NB4 (cell line): ENCODE measurements around the gene ACOX3.
A peak's percentile ranks its signal among the peaks of the same experiment; 100 is the strongest.
"Not testable (repeated sequence)": the region's sequence is repeated elsewhere in the genome, so short reads cannot be mapped to it uniquely, and the experiment has no call there.

Source experiments
- DNase-seq: peaks from one replicate; pipeline ENCODE4 v3.0.0; 2010; ENCODE audit warnings: low read depth
- H3K4me3 ChIP-seq: one replicate; pipeline ENCODE4 v1.5.1; 2011; ENCODE audit warnings: mild to moderate bottlenecking, low read depth, low read length, moderate library complexity
- CTCF ChIP-seq: IDR thresholded peaks from one replicate; pipeline ENCODE4 v1.5.1; 2012; ENCODE audit warnings: low read depth, low read length
- MAX ChIP-seq: IDR thresholded peaks from 2 replicates; pipeline ENCODE4 v1.6.1; 2011; ENCODE audit warnings: low read depth, low read length
- MYC ChIP-seq: IDR thresholded peaks from 2 replicates; pipeline ENCODE4 v1.6.1; 2011; ENCODE audit warnings: low read depth, low read length
- POLR2A ChIP-seq: IDR thresholded peaks from 2 replicates; pipeline ENCODE4 v1.6.1; 2011; ENCODE audit warnings: mild to moderate bottlenecking; ENCODE audit not compliant: insufficient read length; ENCODE audit errors: extremely low read depth

ACOX3 gene

GRCh38 chr4:8349664-8350236, 90.8 kb downstream of the ACOX3 start:
- no peak for TF ChIP-seq MAX
- TF ChIP-seq CTCF = no peak
- no peak for TF ChIP-seq POLR2A
- no peak for TF ChIP-seq MYC
- no peak for DNase-seq

GRCh38 chr4:8349236-8349635, 91.3 kb downstream of the ACOX3 start:
- H3K4me3 ChIP-seq, DNase-seq: not testable (repeated sequence)

More at GRCh38 chr4:8349664-8350236, 90.8 kb downstream of the ACOX3 start:
- no peak overlapping the region for H3K4me3 ChIP-seq

- H3K4me3 ChIP-seq = no peak overlapping the region
- TF ChIP-seq CTCF (no peak), MAX (peak; percentile 90), MYC (peak; percentile 82), POLR2A (no peak)
- peak; percentile 87 for DNase-seq
Measured at GRCh38 chr4:8348071-8348470, 92.5 kb downstream of the ACOX3 start.

DNA sequence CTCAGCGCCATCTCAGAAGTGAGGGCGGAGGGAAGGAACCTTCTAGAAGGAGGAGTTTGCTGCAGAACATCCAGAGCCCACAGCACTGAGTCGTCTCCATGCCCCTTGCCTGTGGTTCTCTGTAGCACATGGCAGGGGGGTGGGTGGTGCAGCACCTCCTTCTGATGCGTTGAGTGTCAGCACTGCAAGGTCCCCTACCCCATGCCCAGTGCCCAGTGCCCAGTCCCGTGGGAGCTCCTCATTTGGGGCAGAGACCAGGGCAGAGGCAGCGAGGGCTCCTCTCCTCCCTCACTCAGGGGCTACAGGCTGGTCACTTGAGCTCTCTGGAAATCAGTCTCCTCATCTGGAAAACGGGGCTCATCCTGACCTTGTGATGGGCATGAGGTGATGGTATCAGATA, 92.9 kb downstream of the ACOX3 start:
- H3K4me3 ChIP-seq = no peak overlapping the region
- TF ChIP-seq MAX (peak; percentile 29; the same call in 1 of the 2 replicates), POLR2A (no peak), MYC (peak; percentile 23; the same call in 1 of the 2 replicates)
- no peak for DNase-seq

DNA sequence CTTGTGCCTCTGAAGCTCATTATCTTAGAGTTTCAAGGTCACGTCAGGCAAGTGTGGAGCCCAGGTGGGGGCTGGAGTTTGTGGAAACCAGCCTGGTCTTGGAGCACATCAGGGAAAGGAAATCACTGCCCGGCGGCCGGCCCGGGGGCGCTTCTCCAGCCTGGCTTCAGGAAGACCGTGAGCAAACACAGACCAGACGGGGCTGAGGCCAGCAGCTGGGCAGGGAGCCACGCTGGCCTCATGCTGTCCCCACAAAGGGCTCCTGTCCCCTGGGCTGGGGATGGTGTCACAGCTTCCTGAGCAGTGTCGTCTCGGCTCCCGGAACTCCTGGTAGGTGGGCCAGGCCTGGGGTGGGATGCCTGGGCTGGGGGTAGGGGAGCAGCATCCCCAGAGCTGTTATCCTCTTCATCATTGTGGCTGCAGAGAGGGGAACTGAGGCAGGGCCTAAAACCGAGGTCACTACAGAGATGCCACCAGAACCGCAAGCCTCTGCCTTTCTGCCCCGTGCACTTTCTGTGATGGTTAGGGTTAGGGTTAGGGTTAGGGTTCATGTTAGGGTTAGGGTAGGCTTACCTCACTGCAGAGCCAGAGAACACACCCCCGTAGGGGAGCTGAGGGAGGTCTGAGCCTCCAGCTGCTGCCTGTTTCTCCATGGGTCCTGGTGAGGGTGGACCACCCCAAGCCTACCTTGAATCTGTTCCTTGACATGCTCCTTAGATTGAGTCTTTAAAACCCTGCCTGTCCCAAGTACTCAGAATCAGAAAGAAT, 93.5 kb downstream of the ACOX3 start:
- TF ChIP-seq MAX (no peak), POLR2A (no peak), MYC (no peak), CTCF (no peak)
- no peak overlapping the region for H3K4me3 ChIP-seq
- no peak for DNase-seq

GRCh38 chr4:8345946-8346814, 94.3 kb downstream of the ACOX3 start:
- TF ChIP-seq MYC = no peak
- TF ChIP-seq MAX = no peak
- TF ChIP-seq CTCF = no peak
- no peak for TF ChIP-seq POLR2A
- DNase-seq = no peak
- no peak overlapping the region for H3K4me3 ChIP-seq
